ENCODE measurements around the gene GBE1.

GBE1 gene

DNA sequence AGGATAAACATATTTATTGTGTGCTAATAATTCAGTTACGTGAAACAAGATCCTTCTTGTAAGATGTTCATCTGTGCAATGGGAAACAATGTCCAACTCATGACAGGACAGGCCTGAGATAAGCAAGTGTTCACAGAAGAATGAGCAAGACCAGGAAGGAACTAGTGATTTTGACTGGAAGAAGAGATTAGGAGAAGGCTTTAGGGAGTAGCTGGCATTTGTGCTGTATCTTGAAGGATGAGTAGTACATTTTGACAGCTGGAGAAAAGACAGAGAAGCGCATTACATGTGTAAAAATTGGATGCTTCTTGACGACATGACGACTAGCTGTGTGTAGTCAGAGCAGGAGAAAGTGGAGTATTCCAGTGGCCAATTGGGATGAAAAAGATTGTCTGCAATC, 48.4 kb downstream of the GBE1 start:
- no peaks in the 10 kb centered on the region for H3K9me3 ChIP-seq (ENCODE audit: insufficient read depth, low read length)
- H3K27me3 ChIP-seq (ENCODE audit: low read length): no peaks in the 10 kb centered on the region
- no peak for TF ChIP-seq EZH2phosphoT487 (conservative IDR thresholded peaks at IDR 0.05; ENCODE audit: low read length)
- no peak for TF ChIP-seq CTCF (IDR thresholded peaks at IDR 0.05; ENCODE audit: insufficient read depth, low read length, poor library complexity, severe bottlenecking)
- H3K27ac ChIP-seq (ENCODE audit: low read depth, low read length): no peak overlapping the region
- no peaks in the 10 kb centered on the region for H4K20me1 ChIP-seq (ENCODE audit: low read depth, low read length)
- no peaks in the 10 kb centered on the region for H3K9me2 ChIP-seq (replicated peaks; ENCODE audit: insufficient read depth, low read length)
- no peak overlapping the region for H3K4me3 ChIP-seq (ENCODE audit: insufficient read depth, low read length, poor library complexity, severe bottlenecking)
- no peaks in the 10 kb centered on the region for H3K36me3 ChIP-seq (ENCODE audit: low read length)
- H3K9ac ChIP-seq (ENCODE audit: low read length): no peak overlapping the region
- no peaks in the 10 kb centered on the region for H3K79me2 ChIP-seq (ENCODE audit: insufficient read depth, low read length)
- no peak overlapping the region for H2AFZ ChIP-seq (ENCODE audit: low read depth, low read length, severe bottlenecking)
- no peaks in the 10 kb centered on the region for H3F3A ChIP-seq (ENCODE audit: insufficient read depth)
- no peak overlapping the region for H3K4me2 ChIP-seq (ENCODE audit: low read depth, low read length, poor library complexity, severe bottlenecking)

DNA sequence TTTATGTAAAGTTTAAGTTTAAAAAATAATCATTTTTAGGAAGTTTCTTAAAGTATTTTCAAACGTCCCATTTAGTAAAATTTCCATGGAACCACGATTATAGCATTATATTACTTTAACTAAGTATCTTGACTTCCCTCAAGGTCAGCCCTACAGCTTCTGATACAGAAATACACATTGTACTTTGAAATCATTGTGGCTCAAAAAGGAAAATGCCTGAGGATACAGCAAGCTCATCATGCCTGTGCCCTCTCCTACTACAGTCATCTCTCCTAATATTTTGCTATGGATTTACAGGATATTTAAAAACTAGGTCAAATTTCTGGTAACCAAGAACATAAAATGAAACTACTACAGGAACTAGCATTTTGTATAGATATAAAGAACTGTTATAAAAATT, 51.8 kb downstream of the GBE1 start:
- H3K27ac ChIP-seq (ENCODE audit: low read depth, low read length): no peak overlapping the region
- H4K20me1 ChIP-seq (ENCODE audit: low read depth, low read length): no peaks in the 10 kb centered on the region
- no peak overlapping the region for H3K9ac ChIP-seq (ENCODE audit: low read length)
- TF ChIP-seq CTCF (IDR thresholded peaks at IDR 0.05; ENCODE audit: insufficient read depth, low read length, poor library complexity, severe bottlenecking) (no peak), EZH2phosphoT487 (conservative IDR thresholded peaks at IDR 0.05; ENCODE audit: low read length) (no peak)
- no peaks in the 10 kb centered on the region for H3K9me2 ChIP-seq (replicated peaks; ENCODE audit: insufficient read depth, low read length)
- H2AFZ ChIP-seq (ENCODE audit: low read depth, low read length, severe bottlenecking): no peak overlapping the region
- no peaks in the 10 kb centered on the region for H3K27me3 ChIP-seq (ENCODE audit: low read length)
- no peak overlapping the region for H3K4me3 ChIP-seq (ENCODE audit: insufficient read depth, low read length, poor library complexity, severe bottlenecking)
- H3K4me2 ChIP-seq (ENCODE audit: low read depth, low read length, poor library complexity, severe bottlenecking): no peak overlapping the region
- H3K36me3 ChIP-seq (ENCODE audit: low read length): no peaks in the 10 kb centered on the region
- no peaks in the 10 kb centered on the region for H3K79me2 ChIP-seq (ENCODE audit: insufficient read depth, low read length)
- H3F3A ChIP-seq (ENCODE audit: insufficient read depth): no peaks in the 10 kb centered on the region
- no peaks in the 10 kb centered on the region for H3K9me3 ChIP-seq (ENCODE audit: insufficient read depth, low read length)

DNA sequence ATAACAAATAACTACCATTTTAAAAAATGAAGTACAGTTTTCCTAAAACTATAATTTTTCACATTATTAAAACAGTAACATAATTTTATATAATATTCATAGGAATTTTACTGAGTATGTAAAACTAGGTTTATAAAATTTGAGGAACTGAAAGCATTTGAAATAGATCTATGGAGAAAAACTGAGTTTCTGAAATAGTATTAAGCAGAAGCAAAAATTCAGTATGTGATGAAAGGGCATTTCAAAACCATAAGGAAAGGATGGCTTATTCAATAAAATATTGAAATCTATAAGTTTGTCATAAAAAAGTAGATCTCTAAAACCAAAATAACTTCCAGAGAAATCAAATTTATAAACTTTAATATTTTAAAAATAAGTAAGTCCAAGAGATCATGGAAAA, 53.4 kb downstream of the GBE1 start:
- Histone ChIP-seq H3K4me3 (ENCODE audit: insufficient read depth, low read length, poor library complexity, severe bottlenecking) (no peak overlapping the region), H3F3A (ENCODE audit: insufficient read depth) (no peaks in the 10 kb centered on the region), H3K27ac (ENCODE audit: low read depth, low read length) (no peak overlapping the region), H4K20me1 (ENCODE audit: low read depth, low read length) (no peaks in the 10 kb centered on the region), H3K9ac (ENCODE audit: low read length) (no peak overlapping the region), H3K79me2 (ENCODE audit: insufficient read depth, low read length) (no peaks in the 10 kb centered on the region), H3K27me3 (ENCODE audit: low read length) (no peaks in the 10 kb centered on the region), H3K9me3 (ENCODE audit: insufficient read depth, low read length) (no peaks in the 10 kb centered on the region), H3K4me2 (ENCODE audit: low read depth, low read length, poor library complexity, severe bottlenecking) (no peak overlapping the region), H3K36me3 (ENCODE audit: low read length) (peaks cover 2% of the 10 kb centered on the region; the same call in 1 of the 2 replicates), H2AFZ (ENCODE audit: low read depth, low read length, severe bottlenecking) (no peak overlapping the region), H3K9me2 (replicated peaks; ENCODE audit: insufficient read depth, low read length) (no peaks in the 10 kb centered on the region)
- no peak for TF ChIP-seq EZH2phosphoT487 (conservative IDR thresholded peaks at IDR 0.05; ENCODE audit: low read length)
- no peak for TF ChIP-seq CTCF (IDR thresholded peaks at IDR 0.05; ENCODE audit: insufficient read depth, low read length, poor library complexity, severe bottlenecking)

All from SU-DHL-6 (cell line).